HepG2 (cell line): ENCODE data around the gene ANXA2. TPM values are rescaled to one million over a fixed set of nuclear protein-coding genes. Genes with fewer than 3 reads are reported as not detected.

Experiments used
- ASH2L ChIP-seq: fragments of 300-600, 200-600 bp; sonication (generic); IDR thresholded peaks from 2 replicates; pipeline ENCODE4 v1.7.0; 2017; ENCODE audit warnings: low read depth, mild to moderate bottlenecking, moderate library complexity, mixed read lengths, low read length; ENCODE audit not compliant: insufficient read length
- CREM ChIP-seq, 2 experiments: sonication (generic) in 1 of 2; formaldehyde crosslinking in 1 of 2; IDR thresholded peaks; 2 replicates each; pipeline versions ENCODE4 v1.4.0 to v1.6.1; 2016 to 2020; ENCODE audit warnings: antibody characterized with exemption in 1 of 2, mild to moderate bottlenecking in 1 of 2, missing genetic modification reagents in 1 of 2
- E2F2 ChIP-seq: sonication (generic); formaldehyde crosslinking; IDR thresholded peaks from 2 replicates; pipeline ENCODE4 v1.4.0; 2020; ENCODE audit warnings: missing genetic modification reagents, borderline replicate concordance
- FOXP4 ChIP-seq: sonication (generic); formaldehyde crosslinking; IDR thresholded peaks from 2 replicates; pipeline ENCODE4 v1.4.0; 2020; ENCODE audit warnings: missing genetic modification reagents
- HMG20B ChIP-seq: conservative IDR thresholded peaks from 2 replicates; pipeline ENCODE4 v1.6.1; 2016; ENCODE audit warnings: missing genetic modification reagents, missing compliant biosample characterization
- HNF4G ChIP-seq, 2 experiments: sonication (generic) in 1 of 2; formaldehyde crosslinking in 1 of 2; IDR thresholded peaks; 2 replicates each; pipeline versions ENCODE4 v1.4.0 to v1.6.1; 2011 to 2020; ENCODE audit warnings: borderline replicate concordance in 2 of 2, low read depth in 2 of 2, mild to moderate bottlenecking in 2 of 2, low read length in 1 of 2, missing genetic modification reagents in 1 of 2, moderate library complexity in 1 of 2
- HNRNPL ChIP-seq: fragments of 200-400 bp; formaldehyde crosslinking; IDR thresholded peaks from 2 replicates; pipeline ENCODE4 v1.6.1; 2017; ENCODE audit warnings: mild to moderate bottlenecking, low read depth, low read length
- HOMEZ ChIP-seq: IDR thresholded peaks from 2 replicates; pipeline ENCODE4 v1.6.1; 2016; ENCODE audit warnings: low read depth
- IRX3 ChIP-seq: sonication (generic); formaldehyde crosslinking; IDR thresholded peaks from 2 replicates; pipeline ENCODE4 v1.8.1; 2023; ENCODE audit warnings: mild to moderate bottlenecking, low read depth, missing genetic modification reagents, borderline replicate concordance
- KDM3A ChIP-seq: IDR thresholded peaks from 2 replicates; pipeline ENCODE4 v1.6.1; 2018; ENCODE audit warnings: low read depth, missing compliant biosample characterization
- KMT2B ChIP-seq: IDR thresholded peaks from 2 replicates; pipeline ENCODE4 v1.6.1; 2016; ENCODE audit warnings: missing genetic modification reagents, missing compliant biosample characterization
- LCORL ChIP-seq, 2 experiments: fragments of 450-650 bp in 1 of 2; sonication (generic) in 1 of 2; formaldehyde crosslinking in 1 of 2; IDR thresholded peaks; 2 replicates each; pipeline versions ENCODE4 v1.5.0 to v1.6.1; 2017 to 2020; ENCODE audit warnings: antibody characterized with exemption in 1 of 2, missing genetic modification reagents in 1 of 2
- MAFF ChIP-seq: IDR thresholded peaks from 2 replicates; pipeline ENCODE4 v1.6.1; 2011; ENCODE audit warnings: low read depth, low read length, improper control_type of control experiment
- MIER3 ChIP-seq: IDR thresholded peaks from 2 replicates; pipeline ENCODE4 v1.6.1; 2016; ENCODE audit warnings: missing compliant biosample characterization, borderline replicate concordance
- MIXL1 ChIP-seq: IDR thresholded peaks from 2 replicates; pipeline ENCODE4 v1.6.1; 2016
- NCOA1 ChIP-seq: sonication (generic); formaldehyde crosslinking; IDR thresholded peaks from 2 replicates; pipeline ENCODE4 v1.9.0; 2021; ENCODE audit warnings: missing genetic modification reagents
- RARA ChIP-seq: IDR thresholded peaks from 2 replicates; pipeline ENCODE4 v1.6.1; 2016; ENCODE audit warnings: missing genetic modification reagents, missing compliant biosample characterization
- SAP130 ChIP-seq: IDR thresholded peaks from 2 replicates; pipeline ENCODE4 v1.6.1; 2016; ENCODE audit warnings: low read depth
- SIN3A ChIP-seq: IDR thresholded peaks from 2 replicates; pipeline ENCODE4 v1.6.1; 2011; ENCODE audit warnings: low read depth, mild to moderate bottlenecking, control low read depth, low read length, borderline replicate concordance
- SMC3 ChIP-seq: IDR thresholded peaks from 2 replicates; pipeline ENCODE4 v1.6.1; 2011; ENCODE audit warnings: low read length, improper control_type of control experiment
- STAT5B ChIP-seq: sonication (generic); formaldehyde crosslinking; IDR thresholded peaks from 2 replicates; pipeline ENCODE4 v1.4.0; 2020; ENCODE audit warnings: missing genetic modification reagents
- ZFP1 ChIP-seq: IDR thresholded peaks from 2 replicates; pipeline ENCODE4 v1.6.1; 2016
- ZNF143 ChIP-seq: sonication (generic); formaldehyde crosslinking; IDR thresholded peaks from 2 replicates; pipeline ENCODE4 v1.4.0; 2020; ENCODE audit warnings: missing genetic modification reagents
- ZNF44 ChIP-seq: sonication (generic); formaldehyde crosslinking; IDR thresholded peaks from 2 replicates; pipeline ENCODE4 v1.5.1; 2020; ENCODE audit warnings: mild to moderate bottlenecking, missing genetic modification reagents
- ZNF557 ChIP-seq: sonication (generic); formaldehyde crosslinking; IDR thresholded peaks from 2 replicates; pipeline ENCODE4 v1.4.0; 2020; ENCODE audit warnings: missing genetic modification reagents
- ZNF788 ChIP-seq: sonication (generic); formaldehyde crosslinking; IDR thresholded peaks from 2 replicates; pipeline ENCODE4 v1.5.0; 2020; ENCODE audit warnings: mild to moderate bottlenecking, missing genetic modification reagents, borderline replicate concordance
- polyA plus RNA-seq, 8 experiments: library from polyadenylated mRNA; depleted of rRNA in 3 of 8; stranded (reverse) in 7 of 8; unstranded in 1 of 8; fragments of >200 nt; fragmentation: Illumina TruSeq in 4 of 8; extraction: Trizol in 4 of 8; gene quantifications; 2 replicates each; pipeline versions ENCODE4 v1.2.1 to v1.2.3, GENCODE V29; 2011 to 2016; ENCODE audit warnings: low read depth in 4 of 8, missing spikeins in 1 of 8, mixed read lengths in 1 of 8; ENCODE audit not compliant: insufficient read depth in 1 of 8
- total RNA-seq, 5 experiments: library from RNA; depleted of rRNA; stranded (reverse); fragments of >200 nt; fragmentation: Illumina TruSeq; extraction: Trizol; gene quantifications; 2 replicates each; pipeline ENCODE4 v1.2.3, GENCODE V29; 2016; ENCODE audit warnings: low read depth in 1 of 5

The ANXA2 gene
- total and polyA plus RNA-seq, 2 of the 13 experiments (the other 11 are each of a cell fraction or from before 2014, with no cell fraction given) = 196 to 613 TPM

- peak; percentile 88; the same call in 1 of the 2 replicates for TF ChIP-seq MIER3
- TF ChIP-seq CREM (IDR thresholded peaks at IDR 0.05) = peak; percentile 82
- no peak for TF ChIP-seq CREM (CRISPR knock-in tag; IDR thresholded peaks at IDR 0.05)
- TF ChIP-seq HNRNPL = no peak
- TF ChIP-seq LCORL (IDR thresholded peaks at IDR 0.05) = no peak; the same call in 1 of the 2 replicates
- peak; percentile 85 for TF ChIP-seq LCORL (CRISPR knock-in tag; IDR thresholded peaks at IDR 0.05)
- 0 out of 2 replicates have a peak, but pooled peaks have one; percentile 20 for TF ChIP-seq NCOA1
- TF ChIP-seq HNF4G (IDR thresholded peaks at IDR 0.05; ENCODE audit: borderline replicate concordance, low read depth, low read length) = peak; percentile 90
- peak; percentile 60; the same call in 1 of the 2 replicates for TF ChIP-seq HNF4G (CRISPR knock-in tag; IDR thresholded peaks at IDR 0.05; ENCODE audit: borderline replicate concordance, low read depth)
- TF ChIP-seq E2F2 (CRISPR knock-in tag) = no peak
- no peak for TF ChIP-seq ZNF44 (CRISPR knock-in tag)
- TF ChIP-seq ZNF557 (CRISPR knock-in tag) = 0 out of 2 replicates have a peak, but pooled peaks have one; percentile 41
- peak; percentile 94 for TF ChIP-seq ZFP1
- TF ChIP-seq ASH2L = peak; percentile 99
- TF ChIP-seq STAT5B = no peak
- TF ChIP-seq KMT2B = peak; percentile 78
- peak; percentile 75 for TF ChIP-seq HMG20B
- TF ChIP-seq FOXP4 (CRISPR knock-in tag) = peak; percentile 88
- TF ChIP-seq ZNF788 (CRISPR knock-in tag) = no peak; the same call in 1 of the 2 replicates
- peak; percentile 89 for TF ChIP-seq SAP130 (CRISPR knock-in tag)
- TF ChIP-seq MAFF = 0 out of 2 replicates have a peak, but pooled peaks have one; percentile 5
- peak; percentile 90 for TF ChIP-seq MIXL1 (CRISPR knock-in tag)
- TF ChIP-seq SIN3A = 0 out of 2 replicates have a peak, but pooled peaks have one; percentile 27
- TF ChIP-seq KDM3A (CRISPR knock-in tag) = peak; percentile 85; the same call in 1 of the 2 replicates
- peak; percentile 28 for TF ChIP-seq SMC3
- peak; percentile 57; the same call in 1 of the 2 replicates for TF ChIP-seq HOMEZ (CRISPR knock-in tag)
- peak; percentile 85 for TF ChIP-seq RARA (CRISPR knock-in tag)
- TF ChIP-seq ZNF143 (CRISPR knock-in tag) = peak; percentile 54; the same call in 1 of the 2 replicates
- TF ChIP-seq IRX3 (CRISPR knock-in tag) = peak; percentile 60; the same call in 1 of the 2 replicates
Measured at GRCh38 chr15:60379525-60380274, 18.1 kb downstream of the ANXA2 start (continued).
